Measurements from ENCODE around the gene FBXO4.
"Not testable (repeated sequence)": the region's sequence is repeated elsewhere in the genome, so short reads cannot be mapped to it uniquely, and the experiment has no call there.

The FBXO4 gene

GRCh38 chr5:41903892-41904799, 20.9 kb upstream of the FBXO4 start, which contains the start of gene RIMOC1:
Gene RIMOC1, plus strand, starts transcription at chr5:41904344. Its CDS starts 24 bp downstream, at chr5:41904368.
- peak; percentile 99 for ATAC-seq
- Mint-ChIP-seq H3K4me3 (peak within 1 kb of the TSS; percentile 89), H3K4me1 (peaks cover 26% of the 10 kb centered on the region), H3K36me3 (peaks cover 15% of the 10 kb centered on the region), H3K27ac (peak within 1 kb of the TSS; percentile 89), H3K9me3 (no peaks in the 10 kb centered on the region), H3K27me3 (no peaks in the 10 kb centered on the region)

- Mint-ChIP-seq H3K36me3 (peaks cover 29% of the 10 kb centered on the region), H3K27me3 (no peaks in the 10 kb centered on the region), H3K9me3 (no peaks in the 10 kb centered on the region), H3K4me3 (no peak overlapping the region), H3K4me1 (peaks cover 33% of the 10 kb centered on the region), H3K27ac (no peak overlapping the region)
- no peak for ATAC-seq
These were observed 18.9 kb upstream of the FBXO4 start for GRCh38 chr5:41906151-41906550.

- H3K9me3 Mint-ChIP-seq = no peaks in the 10 kb centered on the region
- peaks cover 26% of the 10 kb centered on the region for H3K4me1 Mint-ChIP-seq
- H3K27me3 Mint-ChIP-seq = no peaks in the 10 kb centered on the region
- no peak for ATAC-seq
- H3K27ac Mint-ChIP-seq = no peak overlapping the region
- peaks cover 49% of the 10 kb centered on the region for H3K36me3 Mint-ChIP-seq
- H3K4me3 Mint-ChIP-seq = no peak overlapping the region
These were observed 16.6 kb upstream of the FBXO4 start for GRCh38 chr5:41908374-41909079.

GRCh38 chr5:41918105-41918504, 7.0 kb upstream of the FBXO4 start:
- Mint-ChIP-seq H3K27ac (peak overlapping the region; percentile 14), H3K9me3 (no peaks in the 10 kb centered on the region), H3K36me3 (peaks cover 52% of the 10 kb centered on the region)

GRCh38 chr5:41921166-41921565, 3.9 kb upstream of the FBXO4 start:
- Mint-ChIP-seq H3K27me3 (no peaks in the 10 kb centered on the region), H3K9me3 (no peaks in the 10 kb centered on the region), H3K4me1 (peaks cover 40% of the 10 kb centered on the region), H3K36me3 (peaks cover 30% of the 10 kb centered on the region), H3K27ac (no peak overlapping the region), H3K4me3 (no peak overlapping the region)
- ATAC-seq = no peak

More at GRCh38 chr5:41918105-41918504, 7.0 kb upstream of the FBXO4 start:
- peak; percentile 68 for ATAC-seq
- H3K4me1 Mint-ChIP-seq = peaks cover 30% of the 10 kb centered on the region
- no peaks in the 10 kb centered on the region for H3K27me3 Mint-ChIP-seq
- H3K4me3 Mint-ChIP-seq = no peak overlapping the region

- Mint-ChIP-seq H3K36me3 (peaks cover 30% of the 10 kb centered on the region), H3K4me3 (no peak overlapping the region), H3K27me3 (no peaks in the 10 kb centered on the region), H3K9me3 (no peaks in the 10 kb centered on the region), H3K27ac (no peak overlapping the region), H3K4me1 (peaks cover 44% of the 10 kb centered on the region)
- ATAC-seq = no peak
These were observed 3.2 kb upstream of the FBXO4 start for GRCh38 chr5:41921874-41922273.

GRCh38 chr5:41924526-41924871, 582 bp upstream of the FBXO4 start:
- Mint-ChIP-seq H3K9me3 (no peaks in the 10 kb centered on the region), H3K27me3 (no peaks in the 10 kb centered on the region), H3K36me3 (peaks cover 14% of the 10 kb centered on the region), H3K27ac (peak overlapping the region; percentile 96), H3K4me3 (peak overlapping the region; percentile 94), H3K4me1 (peaks cover 27% of the 10 kb centered on the region)
- no peak for ATAC-seq

GRCh38 chr5:41925555-41925951, 472 bp downstream of the FBXO4 start:
- no peaks in the 10 kb centered on the region for H3K27me3 Mint-ChIP-seq
- ATAC-seq = peak; percentile 59
- no peaks in the 10 kb centered on the region for H3K9me3 Mint-ChIP-seq
- peaks cover 27% of the 10 kb centered on the region for H3K4me1 Mint-ChIP-seq
- peak overlapping the region; percentile 94 for H3K4me3 Mint-ChIP-seq
- H3K27ac Mint-ChIP-seq = peak overlapping the region; percentile 96
- peaks cover 11% of the 10 kb centered on the region for H3K36me3 Mint-ChIP-seq

- no peak overlapping the region for H3K27ac Mint-ChIP-seq
- no peak overlapping the region for H3K4me3 Mint-ChIP-seq
- no peaks in the 10 kb centered on the region for H3K27me3 Mint-ChIP-seq
- no peaks in the 10 kb centered on the region for H3K9me3 Mint-ChIP-seq
- peaks cover 26% of the 10 kb centered on the region for H3K36me3 Mint-ChIP-seq
- no peak for ATAC-seq
- H3K4me1 Mint-ChIP-seq = peaks cover 19% of the 10 kb centered on the region
These were observed 2.5 kb downstream of the FBXO4 start for GRCh38 chr5:41927604-41928003.

GRCh38 chr5:41929035-41929434, 4.0 kb downstream of the FBXO4 start:
- Mint-ChIP-seq H3K4me1 (peaks cover 19% of the 10 kb centered on the region), H3K27me3 (no peaks in the 10 kb centered on the region), H3K27ac (no peak overlapping the region), H3K9me3 (no peaks in the 10 kb centered on the region), H3K4me3 (no peak overlapping the region), H3K36me3 (peaks cover 34% of the 10 kb centered on the region)
- ATAC-seq = no peak

- ATAC-seq = no peak
- H3K27ac Mint-ChIP-seq = no peak overlapping the region
- no peaks in the 10 kb centered on the region for H3K27me3 Mint-ChIP-seq
- no peaks in the 10 kb centered on the region for H3K4me1 Mint-ChIP-seq
- no peaks in the 10 kb centered on the region for H3K9me3 Mint-ChIP-seq
- peaks cover 44% of the 10 kb centered on the region for H3K36me3 Mint-ChIP-seq
- no peak overlapping the region for H3K4me3 Mint-ChIP-seq
These were observed 7.7 kb downstream of the FBXO4 start for GRCh38 chr5:41932770-41933169.

GRCh38 chr5:41935544-41935943, 10.5 kb downstream of the FBXO4 start:
- no peak overlapping the region for H3K27ac Mint-ChIP-seq
- no peaks in the 10 kb centered on the region for H3K9me3 Mint-ChIP-seq
- H3K27me3 Mint-ChIP-seq = no peaks in the 10 kb centered on the region
- H3K4me1 Mint-ChIP-seq = no peaks in the 10 kb centered on the region
- no peak for ATAC-seq
- no peak overlapping the region for H3K4me3 Mint-ChIP-seq
- peaks cover 47% of the 10 kb centered on the region for H3K36me3 Mint-ChIP-seq

GRCh38 chr5:41940641-41941040, 15.6 kb downstream of the FBXO4 start:
- H3K36me3 Mint-ChIP-seq = peaks cover 21% of the 10 kb centered on the region
- H3K27ac Mint-ChIP-seq = no peak overlapping the region
- no peak overlapping the region for H3K4me3 Mint-ChIP-seq
- H3K4me1 Mint-ChIP-seq = no peaks in the 10 kb centered on the region
- no peak for ATAC-seq
- H3K9me3 Mint-ChIP-seq = no peaks in the 10 kb centered on the region
- H3K27me3 Mint-ChIP-seq = no peaks in the 10 kb centered on the region

GRCh38 chr5:41945332-41945955, 20.4 kb downstream of the FBXO4 start:
- not testable (repeated sequence) for H3K4me3 Mint-ChIP-seq, H3K4me1 Mint-ChIP-seq, H3K9me3 Mint-ChIP-seq, H3K27ac Mint-ChIP-seq, ATAC-seq, H3K36me3 Mint-ChIP-seq, H3K27me3 Mint-ChIP-seq

- Mint-ChIP-seq H3K27me3 (no peaks in the 10 kb centered on the region), H3K36me3 (no peaks in the 10 kb centered on the region), H3K27ac (no peak overlapping the region), H3K4me3 (no peak overlapping the region), H3K4me1 (no peaks in the 10 kb centered on the region), H3K9me3 (peaks cover 7% of the 10 kb centered on the region)
- ATAC-seq = no peak
These were observed 26.1 kb downstream of the FBXO4 start for GRCh38 chr5:41951224-41951623.
